Breast epithelium (tissue), 3 donors: ENCODE results near the gene BBS12.

ENCODE experiments used
- CTCF ChIP-seq, 3 donors: fragments of 450-650 bp; IDR thresholded peaks; one replicate each; pipeline ENCODE4 v1.5.1; 2016 to 2017; ENCODE audit warnings: antibody characterized with exemption in 3 of 3, mild to moderate bottlenecking in 3 of 3, moderate library complexity in 3 of 3
- POLR2AphosphoS5 ChIP-seq, 3 donors: sonication (generic); formaldehyde crosslinking; IDR thresholded peaks; one replicate each; pipeline ENCODE4 v1.6.1; 2017; ENCODE audit warnings: antibody characterized with exemption in 3 of 3

- TF ChIP-seq CTCF (IDR thresholded peaks at IDR 0.05) (peak in 2 of 3 donors; percentile 15 to 32), POLR2AphosphoS5 (IDR thresholded peaks at IDR 0.05) (peak; percentile 37 to 67 (median 54))
Observed at GRCh38 chr4:122732329-122733026, at the start of gene BBS12.
